ENCODE results near the gene AGPS. TPM values are rescaled to one million over a fixed set of nuclear protein-coding genes. Genes with fewer than 3 reads are reported as not detected.

The AGPS gene
- total and polyA plus RNA-seq, 2 of the 13 experiments (the other 11 are each of a cell fraction or from before 2014, with no cell fraction given), result 39.4 to 99.0 TPM

DNA sequence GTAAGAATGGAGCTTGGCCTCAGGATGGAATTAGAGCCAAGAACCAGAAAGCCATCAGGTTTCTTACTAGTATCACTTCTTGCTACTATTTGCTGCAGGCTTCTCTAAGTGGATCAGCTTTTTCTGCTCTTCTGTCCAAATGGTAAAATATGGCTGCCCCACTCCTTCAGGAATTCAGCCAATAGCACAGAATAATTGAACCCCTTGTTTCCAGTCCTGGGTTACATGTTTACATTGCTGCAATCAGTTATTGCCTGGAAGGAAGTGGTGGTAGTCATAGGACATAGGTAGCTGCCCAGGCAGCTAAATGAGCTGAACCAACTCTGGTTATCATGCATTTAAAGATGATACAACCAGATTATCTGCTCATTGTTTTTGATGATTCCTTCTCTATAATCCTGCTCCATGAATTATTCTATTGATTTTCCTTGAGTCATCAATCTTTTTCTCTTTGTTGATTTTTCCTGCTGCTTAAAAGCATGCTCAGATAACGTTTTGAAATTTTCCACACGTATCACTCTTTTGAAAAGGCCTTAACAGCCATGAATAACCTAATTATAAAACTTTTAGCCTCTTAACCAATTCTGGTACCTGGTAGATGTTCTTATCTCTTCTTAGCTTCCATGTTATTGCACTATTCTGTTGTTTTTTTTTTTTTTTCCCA is 12.6 kb downstream of the AGPS start (continued):
- TF ChIP-seq HES4 (CRISPR knock-in tag; IDR thresholded peaks at IDR 0.05; ENCODE audit: borderline replicate concordance) (no peak), SRF (IDR thresholded peaks at IDR 0.05; ENCODE audit: low read depth, low read length) (no peak), KLF11 (CRISPR knock-in tag; IDR thresholded peaks at IDR 0.05) (no peak), ZNF282 (IDR thresholded peaks at IDR 0.05; ENCODE audit: partially characterized antibody) (no peak), ZNF44 (CRISPR knock-in tag; IDR thresholded peaks at IDR 0.05) (no peak), ZNF329 (CRISPR knock-in tag; IDR thresholded peaks at IDR 0.05; ENCODE audit: low read depth) (no peak), SSRP1 (CRISPR knock-in tag; IDR thresholded peaks at IDR 0.05) (0 out of 2 replicates have a peak, but pooled peaks have one; percentile 30), ZNF224 (CRISPR knock-in tag; IDR thresholded peaks at IDR 0.05) (no peak), SETDB1 (CRISPR knock-in tag; IDR thresholded peaks at IDR 0.05; ENCODE audit: borderline replicate concordance) (no peak), FOXA1 (IDR thresholded peaks at IDR 0.05) (no peak), FOXA1 (CRISPR knock-in tag; IDR thresholded peaks at IDR 0.05) (peak; percentile 97), POLR2AphosphoS2 (IDR thresholded peaks at IDR 0.05; ENCODE audit: low read depth, low read length) (no peak), FOXP1 (IDR thresholded peaks at IDR 0.05) (no peak), FOXP1 (CRISPR knock-in tag; IDR thresholded peaks at IDR 0.05) (peak; percentile 53; the same call in 1 of the 2 replicates), ZNF546 (CRISPR knock-in tag; conservative IDR thresholded peaks at IDR 0.05) (no peak), MTF1 (CRISPR knock-in tag; IDR thresholded peaks at IDR 0.05) (no peak), NKX3-1 (CRISPR knock-in tag; IDR thresholded peaks at IDR 0.05) (no peak), CBX1 (IDR thresholded peaks at IDR 0.05; ENCODE audit: low read depth) (no peak), ZBTB38 (CRISPR knock-in tag; IDR thresholded peaks at IDR 0.05) (no peak), NFKB2 (CRISPR knock-in tag; IDR thresholded peaks at IDR 0.05; ENCODE audit: borderline replicate concordance) (no peak), ZNF446 (CRISPR knock-in tag; IDR thresholded peaks at IDR 0.05) (no peak)
- TF ChIP-seq, protein P1, sequence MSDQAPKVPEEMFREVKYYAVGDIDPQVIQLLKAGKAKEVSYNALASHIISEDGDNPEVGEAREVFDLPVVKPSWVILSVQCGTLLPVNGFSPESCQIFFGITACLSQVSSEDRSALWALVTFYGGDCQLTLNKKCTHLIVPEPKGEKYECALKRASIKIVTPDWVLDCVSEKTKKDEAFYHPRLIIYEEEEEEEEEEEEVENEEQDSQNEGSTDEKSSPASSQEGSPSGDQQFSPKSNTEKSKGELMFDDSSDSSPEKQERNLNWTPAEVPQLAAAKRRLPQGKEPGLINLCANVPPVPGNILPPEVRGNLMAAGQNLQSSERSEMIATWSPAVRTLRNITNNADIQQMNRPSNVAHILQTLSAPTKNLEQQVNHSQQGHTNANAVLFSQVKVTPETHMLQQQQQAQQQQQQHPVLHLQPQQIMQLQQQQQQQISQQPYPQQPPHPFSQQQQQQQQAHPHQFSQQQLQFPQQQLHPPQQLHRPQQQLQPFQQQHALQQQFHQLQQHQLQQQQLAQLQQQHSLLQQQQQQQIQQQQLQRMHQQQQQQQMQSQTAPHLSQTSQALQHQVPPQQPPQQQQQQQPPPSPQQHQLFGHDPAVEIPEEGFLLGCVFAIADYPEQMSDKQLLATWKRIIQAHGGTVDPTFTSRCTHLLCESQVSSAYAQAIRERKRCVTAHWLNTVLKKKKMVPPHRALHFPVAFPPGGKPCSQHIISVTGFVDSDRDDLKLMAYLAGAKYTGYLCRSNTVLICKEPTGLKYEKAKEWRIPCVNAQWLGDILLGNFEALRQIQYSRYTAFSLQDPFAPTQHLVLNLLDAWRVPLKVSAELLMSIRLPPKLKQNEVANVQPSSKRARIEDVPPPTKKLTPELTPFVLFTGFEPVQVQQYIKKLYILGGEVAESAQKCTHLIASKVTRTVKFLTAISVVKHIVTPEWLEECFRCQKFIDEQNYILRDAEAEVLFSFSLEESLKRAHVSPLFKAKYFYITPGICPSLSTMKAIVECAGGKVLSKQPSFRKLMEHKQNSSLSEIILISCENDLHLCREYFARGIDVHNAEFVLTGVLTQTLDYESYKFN (CRISPR knock-in tag; conservative IDR thresholded peaks at IDR 0.05), result no peak; the same call in 1 of the 2 replicates
- TF ChIP-seq, protein P2, sequence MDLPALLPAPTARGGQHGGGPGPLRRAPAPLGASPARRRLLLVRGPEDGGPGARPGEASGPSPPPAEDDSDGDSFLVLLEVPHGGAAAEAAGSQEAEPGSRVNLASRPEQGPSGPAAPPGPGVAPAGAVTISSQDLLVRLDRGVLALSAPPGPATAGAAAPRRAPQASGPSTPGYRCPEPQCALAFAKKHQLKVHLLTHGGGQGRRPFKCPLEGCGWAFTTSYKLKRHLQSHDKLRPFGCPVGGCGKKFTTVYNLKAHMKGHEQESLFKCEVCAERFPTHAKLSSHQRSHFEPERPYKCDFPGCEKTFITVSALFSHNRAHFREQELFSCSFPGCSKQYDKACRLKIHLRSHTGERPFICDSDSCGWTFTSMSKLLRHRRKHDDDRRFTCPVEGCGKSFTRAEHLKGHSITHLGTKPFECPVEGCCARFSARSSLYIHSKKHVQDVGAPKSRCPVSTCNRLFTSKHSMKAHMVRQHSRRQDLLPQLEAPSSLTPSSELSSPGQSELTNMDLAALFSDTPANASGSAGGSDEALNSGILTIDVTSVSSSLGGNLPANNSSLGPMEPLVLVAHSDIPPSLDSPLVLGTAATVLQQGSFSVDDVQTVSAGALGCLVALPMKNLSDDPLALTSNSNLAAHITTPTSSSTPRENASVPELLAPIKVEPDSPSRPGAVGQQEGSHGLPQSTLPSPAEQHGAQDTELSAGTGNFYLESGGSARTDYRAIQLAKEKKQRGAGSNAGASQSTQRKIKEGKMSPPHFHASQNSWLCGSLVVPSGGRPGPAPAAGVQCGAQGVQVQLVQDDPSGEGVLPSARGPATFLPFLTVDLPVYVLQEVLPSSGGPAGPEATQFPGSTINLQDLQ (CRISPR knock-in tag; IDR thresholded peaks at IDR 0.05), result no peak
- TF ChIP-seq, protein P3, sequence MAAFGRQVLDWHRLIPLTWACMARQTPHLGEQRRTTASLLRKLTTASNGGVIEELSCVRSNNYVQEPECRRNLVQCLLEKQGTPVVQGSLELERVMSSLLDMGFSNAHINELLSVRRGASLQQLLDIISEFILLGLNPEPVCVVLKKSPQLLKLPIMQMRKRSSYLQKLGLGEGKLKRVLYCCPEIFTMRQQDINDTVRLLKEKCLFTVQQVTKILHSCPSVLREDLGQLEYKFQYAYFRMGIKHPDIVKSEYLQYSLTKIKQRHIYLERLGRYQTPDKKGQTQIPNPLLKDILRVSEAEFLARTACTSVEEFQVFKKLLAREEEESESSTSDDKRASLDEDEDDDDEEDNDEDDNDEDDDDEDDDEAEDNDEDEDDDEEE (CRISPR knock-in tag; IDR thresholded peaks at IDR 0.05), result no peak
- TF ChIP-seq, protein P4, sequence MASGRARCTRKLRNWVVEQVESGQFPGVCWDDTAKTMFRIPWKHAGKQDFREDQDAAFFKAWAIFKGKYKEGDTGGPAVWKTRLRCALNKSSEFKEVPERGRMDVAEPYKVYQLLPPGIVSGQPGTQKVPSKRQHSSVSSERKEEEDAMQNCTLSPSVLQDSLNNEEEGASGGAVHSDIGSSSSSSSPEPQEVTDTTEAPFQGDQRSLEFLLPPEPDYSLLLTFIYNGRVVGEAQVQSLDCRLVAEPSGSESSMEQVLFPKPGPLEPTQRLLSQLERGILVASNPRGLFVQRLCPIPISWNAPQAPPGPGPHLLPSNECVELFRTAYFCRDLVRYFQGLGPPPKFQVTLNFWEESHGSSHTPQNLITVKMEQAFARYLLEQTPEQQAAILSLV (CRISPR knock-in tag; IDR thresholded peaks at IDR 0.05; ENCODE audit: borderline replicate concordance), result no peak
